ENCODE data around the gene ADO. TPM values are rescaled to one million over a fixed set of nuclear protein-coding genes. Genes with fewer than 3 reads are reported as not detected.
A peak's percentile ranks its signal among the peaks of the same experiment; 100 is the strongest.

Gene ADO
- 10 to 100 TPM; 23.2 to 23.3 TPM for total RNA-seq

DNA sequence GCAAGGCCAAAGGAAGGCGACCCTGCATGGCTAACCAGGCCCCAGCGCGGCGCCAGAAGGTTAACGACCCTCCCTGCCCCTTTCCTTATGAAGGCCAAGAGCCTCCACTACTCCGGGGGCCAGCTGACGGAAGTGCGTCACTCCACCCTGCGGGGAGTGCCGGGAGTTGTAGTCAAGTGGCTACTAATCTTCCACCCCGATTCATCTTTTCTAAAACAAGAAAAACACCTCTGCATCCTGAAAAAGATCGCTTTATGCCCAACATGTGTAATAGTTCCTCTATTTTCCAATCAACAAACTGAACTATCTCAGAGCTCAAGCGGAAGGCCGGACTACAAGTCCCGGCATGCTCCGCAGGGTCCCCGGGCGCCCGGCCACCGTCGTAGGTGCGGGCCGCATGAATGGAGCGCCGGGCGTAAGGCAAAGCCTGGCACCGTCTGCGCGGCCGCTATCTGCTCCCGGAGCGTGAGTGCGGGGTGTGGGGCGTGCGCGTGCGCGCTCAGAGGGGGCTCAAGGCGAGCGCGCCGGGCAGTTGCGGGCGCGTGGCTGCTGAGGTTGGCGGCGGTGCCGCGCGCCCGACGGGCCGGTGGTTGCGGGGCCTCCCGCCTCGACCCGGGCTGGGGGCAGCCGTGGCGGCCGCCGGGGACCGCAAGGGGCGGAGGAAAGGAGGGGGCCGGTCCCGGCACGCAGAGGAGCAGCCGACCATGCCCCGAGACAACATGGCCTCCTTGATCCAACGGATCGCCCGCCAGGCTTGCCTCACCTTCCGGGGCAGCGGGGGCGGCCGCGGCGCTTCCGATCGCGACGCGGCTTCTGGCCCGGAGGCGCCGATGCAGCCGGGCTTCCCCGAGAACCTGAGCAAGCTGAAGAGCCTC, at the start of gene ADO:
Gene ADO (plus strand): TSS at position 365 of the 875 bp plus-strand sequence. CDS start 340 bp downstream, at position 705.
- H3K9me3 Mint-ChIP-seq, result no peaks in the 10 kb centered on the region
- peaks cover 14% of the 10 kb centered on the region for H3K27me3 Mint-ChIP-seq
- POLR2A ChIA-PET, result interaction anchor here (0.7 to 6.8 kb wide), 9 partner anchors 8 to 463 kb away, joined by 3 to 73 read pairs (median 6); partner anchors contain the start of genes EGR2 and NRBF2
- ATAC-seq (ENCODE audit: low read depth) (peak; percentile 83), DNase-seq (peak; percentile 81)
- H3K27ac Mint-ChIP-seq, result peak within 1 kb of the TSS; percentile 100
- H3K4me3 Mint-ChIP-seq, result peak within 1 kb of the TSS; percentile 98
- H3K4me1 Mint-ChIP-seq, result peaks cover 32% of the 10 kb centered on the region
- peaks cover 20% of the 10 kb centered on the region for H3K36me3 Mint-ChIP-seq

DNA sequence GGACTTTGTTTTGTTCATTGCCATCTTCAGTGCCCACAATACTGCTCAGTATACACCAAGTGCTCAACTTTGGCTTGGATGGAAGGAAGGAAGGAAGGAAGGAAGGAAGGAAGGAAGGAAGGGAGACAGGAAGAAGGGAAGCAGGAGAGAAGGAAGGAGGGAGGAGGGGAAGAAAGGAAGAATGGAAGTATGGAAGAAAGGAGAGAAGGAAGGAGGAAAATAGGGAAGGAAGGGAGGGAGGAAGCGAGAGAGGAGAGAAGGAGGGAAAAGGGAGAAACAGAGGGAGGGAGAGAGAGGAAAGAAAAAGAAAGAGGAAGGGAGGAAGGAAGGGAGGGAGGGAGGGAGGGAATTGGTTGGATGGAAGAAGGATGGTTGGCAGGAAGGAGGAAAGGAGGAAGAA, 49.6 kb upstream of the ADO start:
- ATAC-seq (ENCODE audit: low read depth), result no peak
- no peak for DNase-seq
- POLR2A ChIA-PET, result no interaction called here

DNA sequence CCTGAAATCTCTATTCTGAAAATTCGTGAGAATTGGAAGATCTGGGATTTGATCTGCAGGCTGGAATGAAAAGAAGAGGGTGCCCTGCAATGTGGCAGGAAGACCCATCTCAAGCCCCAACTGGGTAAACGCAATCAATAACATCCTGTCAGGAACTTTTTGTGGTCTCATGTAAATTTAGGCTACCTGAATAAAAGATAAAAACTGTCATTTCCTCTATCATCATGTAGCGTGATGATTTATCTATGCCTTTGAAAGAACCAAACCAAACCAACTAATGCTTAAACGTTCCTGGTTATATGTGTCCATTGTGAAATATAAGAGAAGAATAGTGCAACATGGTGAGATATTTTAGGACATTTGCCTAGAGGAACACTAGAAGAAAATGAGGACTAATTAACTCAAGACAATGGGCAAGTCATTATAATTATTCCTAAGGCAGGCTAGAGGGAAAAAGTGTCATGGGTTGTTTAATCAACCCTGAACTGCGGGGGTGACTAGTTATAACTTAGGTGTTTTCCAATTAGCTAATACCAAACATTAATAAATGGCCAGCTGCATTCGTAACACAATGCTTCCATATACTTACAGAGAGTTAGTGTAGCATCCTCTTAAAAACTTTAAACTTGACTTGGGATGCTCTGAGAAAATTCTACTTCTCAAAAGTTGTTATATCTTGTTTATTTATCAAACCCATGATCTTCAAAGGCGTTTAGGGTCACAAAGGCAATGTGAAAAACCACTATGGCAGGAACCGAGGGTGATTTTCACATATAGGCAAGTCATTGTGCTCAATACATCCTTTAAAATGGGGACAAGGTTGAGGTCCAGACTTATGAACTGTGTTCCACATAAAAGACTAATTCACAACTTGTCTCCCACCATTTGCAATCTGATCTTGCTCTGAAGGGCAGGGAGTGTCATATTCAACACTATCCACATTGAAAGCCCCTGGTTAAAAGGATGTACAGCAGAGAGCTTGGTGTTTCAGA, 48.6 kb upstream of the ADO start:
- H3K36me3 Mint-ChIP-seq, result peaks cover 1% of the 10 kb centered on the region
- ATAC-seq (ENCODE audit: low read depth) (peak; percentile 42), DNase-seq (no peak)
- H3K4me3 Mint-ChIP-seq, result peak overlapping the region; percentile 44
- POLR2A ChIA-PET, result no interaction called here
- H3K27me3 Mint-ChIP-seq, result peaks cover 3% of the 10 kb centered on the region
- peaks cover 19% of the 10 kb centered on the region for H3K4me1 Mint-ChIP-seq
- peaks cover 5% of the 10 kb centered on the region for H3K9me3 Mint-ChIP-seq
- peak overlapping the region; percentile 22 for H3K27ac Mint-ChIP-seq

More for the DNA sequence above, 49.6 kb upstream of the ADO start:
- Mint-ChIP-seq H3K27me3 (peaks cover 3% of the 10 kb centered on the region), H3K36me3 (peaks cover 1% of the 10 kb centered on the region), H3K27ac (no peak overlapping the region), H3K9me3 (peaks cover 5% of the 10 kb centered on the region), H3K4me3 (no peak overlapping the region), H3K4me1 (peaks cover 19% of the 10 kb centered on the region)

DNA sequence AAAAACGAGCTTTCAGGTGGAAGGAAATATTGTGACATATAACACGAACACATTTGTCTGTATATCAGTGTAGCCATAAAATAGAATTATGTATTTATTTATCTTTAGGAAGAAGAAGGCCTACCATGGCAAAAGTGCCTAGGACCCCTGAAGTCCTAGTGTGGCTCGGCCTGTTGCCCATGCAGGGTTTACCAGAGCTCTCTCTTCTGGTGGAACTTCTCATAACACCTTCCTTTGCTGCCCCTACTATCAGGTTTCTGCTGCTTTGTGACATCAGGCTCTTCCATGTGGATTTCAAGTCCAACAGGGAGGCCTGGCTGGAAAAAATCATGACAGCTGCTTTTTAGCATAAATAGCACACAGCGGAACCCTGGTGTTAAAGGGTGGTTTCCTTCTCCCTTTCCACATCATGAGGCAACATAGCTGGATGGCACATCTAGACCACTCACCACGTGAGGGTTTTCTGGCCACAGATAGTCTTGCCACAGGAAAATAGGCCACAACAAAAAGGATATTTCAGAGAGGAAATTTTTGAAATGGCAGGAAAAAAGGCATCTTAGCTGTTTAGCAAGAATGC, 44.8 kb upstream of the ADO start:
- ATAC-seq (ENCODE audit: low read depth) (no peak), DNase-seq (no peak)
- Mint-ChIP-seq H3K27me3 (peaks cover 3% of the 10 kb centered on the region), H3K36me3 (no peaks in the 10 kb centered on the region), H3K4me1 (peaks cover 22% of the 10 kb centered on the region), H3K27ac (no peak overlapping the region), H3K4me3 (no peak overlapping the region), H3K9me3 (peaks cover 5% of the 10 kb centered on the region)
- POLR2A ChIA-PET, result no interaction called here

DNA sequence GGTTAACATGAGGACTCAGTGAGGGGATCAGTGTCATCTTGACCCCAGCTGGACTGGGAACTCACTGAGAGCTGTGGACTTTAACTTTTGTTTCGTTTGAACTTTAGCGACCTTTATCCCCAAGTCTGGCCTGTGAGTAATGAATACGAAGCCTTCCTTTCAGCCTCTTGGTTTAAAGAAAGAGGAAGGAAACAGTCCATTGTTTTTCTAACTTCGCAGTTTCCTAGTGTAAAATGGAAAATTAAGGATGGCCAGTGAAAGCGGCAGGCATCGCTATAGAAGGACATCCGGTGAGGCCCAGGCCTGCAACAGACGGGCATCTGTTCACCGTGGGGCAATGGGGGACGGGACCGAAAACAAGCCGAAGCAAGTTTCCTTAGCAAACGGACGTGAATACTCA, 44.1 kb upstream of the ADO start:
- H3K27ac Mint-ChIP-seq, result no peak overlapping the region
- H3K36me3 Mint-ChIP-seq, result no peaks in the 10 kb centered on the region

DNA sequence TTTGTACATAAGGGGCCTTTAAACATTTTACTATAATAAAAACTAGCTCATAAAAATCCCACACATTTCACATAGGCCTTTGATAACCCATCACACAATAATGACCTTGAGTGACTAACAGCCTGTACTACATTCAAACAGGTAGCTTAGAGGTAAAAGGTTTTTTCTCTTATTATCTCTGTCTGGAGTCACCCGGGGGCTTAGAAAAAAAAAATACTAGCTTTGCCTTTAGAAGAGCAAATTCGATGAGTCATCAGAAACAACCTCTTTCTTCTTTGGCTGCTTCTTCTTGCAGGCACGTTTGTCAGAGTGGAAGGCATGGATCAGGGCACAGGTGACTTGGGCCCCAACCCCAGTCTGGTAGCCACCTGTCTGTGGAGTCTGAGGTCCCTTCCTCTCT, 43.4 kb upstream of the ADO start:
- Mint-ChIP-seq H3K36me3 (no peaks in the 10 kb centered on the region), H3K9me3 (peaks cover 5% of the 10 kb centered on the region), H3K4me3 (no peak overlapping the region), H3K4me1 (peaks cover 18% of the 10 kb centered on the region), H3K27me3 (peaks cover 3% of the 10 kb centered on the region), H3K27ac (no peak overlapping the region)
- POLR2A ChIA-PET, result no interaction called here
- no peak for DNase-seq
- no peak for ATAC-seq (ENCODE audit: low read depth)

More for the DNA sequence above, 44.1 kb upstream of the ADO start:
- no peak overlapping the region for H3K4me3 Mint-ChIP-seq
- peaks cover 3% of the 10 kb centered on the region for H3K27me3 Mint-ChIP-seq
- H3K9me3 Mint-ChIP-seq, result peaks cover 5% of the 10 kb centered on the region
- POLR2A ChIA-PET, result no interaction called here
- peaks cover 19% of the 10 kb centered on the region for H3K4me1 Mint-ChIP-seq
- ATAC-seq (ENCODE audit: low read depth) (no peak), DNase-seq (no peak)

DNA sequence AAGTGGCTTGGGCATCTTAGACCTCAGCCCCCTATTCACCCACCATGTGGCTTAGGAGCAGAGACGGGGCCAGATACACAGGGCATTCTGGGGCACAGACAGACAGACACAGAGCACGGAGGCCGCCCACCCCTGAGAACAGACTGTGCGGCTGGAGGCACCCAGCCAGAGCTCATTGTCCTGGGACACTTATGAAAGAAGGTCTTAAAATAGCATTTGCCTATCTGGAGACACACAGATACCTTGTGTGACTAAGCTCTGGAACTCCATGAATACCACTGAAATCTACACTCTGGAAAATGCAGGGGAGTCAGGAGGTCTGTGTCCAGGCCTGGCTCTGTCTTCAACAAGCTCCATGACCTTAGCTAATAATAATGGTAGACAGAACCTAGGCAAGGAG, 41.4 kb upstream of the ADO start:
- Mint-ChIP-seq H3K27ac (no peak overlapping the region), H3K4me1 (peaks cover 15% of the 10 kb centered on the region), H3K27me3 (peaks cover 3% of the 10 kb centered on the region), H3K9me3 (peaks cover 3% of the 10 kb centered on the region), H3K36me3 (no peaks in the 10 kb centered on the region), H3K4me3 (no peak overlapping the region)
- DNase-seq (no peak), ATAC-seq (ENCODE audit: low read depth) (no peak)
- POLR2A ChIA-PET, result no interaction called here

DNA sequence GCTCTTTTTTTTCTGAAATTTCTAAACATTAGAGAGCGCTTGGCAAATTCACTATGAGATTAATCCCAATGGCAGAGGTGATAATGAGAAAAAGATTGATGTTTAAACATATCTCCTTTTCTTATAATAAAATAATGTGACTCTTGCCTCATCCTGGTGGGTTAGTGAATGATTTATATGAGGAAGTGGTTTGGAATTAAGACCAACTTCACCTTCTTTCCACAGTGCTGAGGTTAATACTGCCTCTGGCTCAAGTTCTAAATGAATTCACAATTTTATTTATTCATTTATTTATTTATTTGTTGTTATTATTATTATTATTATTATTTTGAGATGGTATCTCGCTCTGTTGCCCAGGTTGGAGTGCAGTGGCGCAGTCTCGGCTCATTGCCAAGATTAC, 40.5 kb upstream of the ADO start:
- peaks cover 15% of the 10 kb centered on the region for H3K4me1 Mint-ChIP-seq
- no peaks in the 10 kb centered on the region for H3K36me3 Mint-ChIP-seq
- POLR2A ChIA-PET, result no interaction called here
- DNase-seq, result no peak
- H3K27me3 Mint-ChIP-seq, result no peaks in the 10 kb centered on the region
- ATAC-seq (ENCODE audit: low read depth), result no peak
- H3K9me3 Mint-ChIP-seq, result no peaks in the 10 kb centered on the region
- no peak overlapping the region for H3K27ac Mint-ChIP-seq
- H3K4me3 Mint-ChIP-seq, result no peak overlapping the region

DNA sequence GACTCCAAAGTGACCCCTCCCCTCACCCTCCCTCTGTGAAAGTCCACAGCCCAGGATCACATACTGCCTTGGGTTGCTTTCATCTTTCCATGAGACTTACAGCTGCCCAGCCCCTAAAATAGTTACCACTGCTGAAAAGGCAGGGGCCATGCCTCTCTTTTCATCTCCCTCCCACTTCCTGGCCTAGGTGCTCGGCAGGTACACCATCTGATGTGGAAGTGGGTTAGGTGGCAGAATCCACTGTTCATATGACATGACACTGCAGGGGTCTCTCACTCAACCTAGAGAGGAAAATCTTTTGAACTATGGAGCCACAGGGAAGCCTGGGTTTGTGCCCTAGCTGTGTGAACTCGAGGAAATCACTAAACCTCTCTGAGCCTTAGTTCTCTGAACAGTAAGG, 38.8 kb upstream of the ADO start:
- Mint-ChIP-seq H3K4me1 (peaks cover 21% of the 10 kb centered on the region), H3K9me3 (no peaks in the 10 kb centered on the region), H3K4me3 (no peak overlapping the region), H3K27me3 (no peaks in the 10 kb centered on the region), H3K36me3 (no peaks in the 10 kb centered on the region), H3K27ac (no peak overlapping the region)
- DNase-seq, result no peak
- ATAC-seq (ENCODE audit: low read depth), result peak; percentile 70
- POLR2A ChIA-PET, result no interaction called here

DNA sequence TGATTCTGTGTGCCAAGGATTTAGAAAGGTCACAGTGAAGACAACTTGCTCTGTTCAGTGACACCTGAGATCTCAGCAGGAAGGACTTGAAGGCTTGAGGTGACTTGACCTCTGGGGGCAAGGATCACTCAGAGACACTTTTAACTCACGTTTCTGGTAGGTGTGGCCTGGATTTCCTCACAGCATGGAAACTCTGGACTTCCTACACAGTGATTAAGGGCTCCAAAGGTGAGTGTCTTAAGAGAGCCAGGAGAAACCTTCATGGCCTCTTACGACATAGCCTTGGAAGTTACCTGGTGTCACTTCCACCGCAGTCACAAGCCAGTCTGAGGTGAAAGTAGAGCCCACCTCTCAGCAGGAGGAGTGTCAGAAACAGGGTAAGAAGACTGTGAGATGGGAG, 38.1 kb upstream of the ADO start:
- DNase-seq, result no peak
- POLR2A ChIA-PET, result no interaction called here
- no peaks in the 10 kb centered on the region for H3K9me3 Mint-ChIP-seq
- no peaks in the 10 kb centered on the region for H3K36me3 Mint-ChIP-seq
- no peak overlapping the region for H3K27ac Mint-ChIP-seq
- H3K4me3 Mint-ChIP-seq, result no peak overlapping the region
- H3K27me3 Mint-ChIP-seq, result no peaks in the 10 kb centered on the region
- peaks cover 18% of the 10 kb centered on the region for H3K4me1 Mint-ChIP-seq
- ATAC-seq (ENCODE audit: low read depth), result no peak

DNA sequence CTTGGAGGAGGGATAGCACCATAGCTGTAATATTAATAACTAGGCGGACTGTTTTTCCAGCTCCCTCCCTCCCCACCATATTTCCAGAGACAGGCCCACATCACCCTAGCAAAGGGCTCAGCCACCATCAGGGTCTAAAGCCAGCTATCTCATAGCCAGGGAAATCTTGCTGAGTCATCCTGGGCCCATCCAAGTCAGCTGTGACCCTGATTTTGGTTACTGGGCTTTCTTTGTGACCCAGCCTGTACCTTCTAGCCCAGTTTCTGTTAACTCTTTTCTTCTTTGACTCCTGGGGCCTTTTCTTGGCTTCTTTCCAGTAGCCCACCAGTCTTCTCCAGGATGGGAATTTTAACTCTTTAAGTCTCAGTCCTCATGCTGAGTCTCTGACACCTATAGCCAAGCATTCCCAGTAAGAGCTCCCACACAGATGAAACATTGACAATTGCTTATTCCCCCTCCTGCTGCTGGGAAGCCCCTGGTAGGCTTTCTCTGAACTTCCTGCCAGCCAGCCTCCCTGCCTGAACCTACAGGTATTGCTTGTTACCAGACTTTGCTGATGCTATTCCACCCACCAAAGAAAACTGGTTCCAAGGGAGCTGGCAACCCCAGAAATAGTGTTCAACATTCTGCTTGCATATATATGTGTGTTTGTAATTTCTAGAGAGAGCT, 34.8 kb upstream of the ADO start:
- no peak overlapping the region for H3K4me3 Mint-ChIP-seq
- no peak overlapping the region for H3K27ac Mint-ChIP-seq
- ATAC-seq (ENCODE audit: low read depth) (no peak), DNase-seq (no peak)
- H3K9me3 Mint-ChIP-seq, result no peaks in the 10 kb centered on the region
- POLR2A ChIA-PET, result no interaction called here
- peaks cover 18% of the 10 kb centered on the region for H3K4me1 Mint-ChIP-seq
- peaks cover 2% of the 10 kb centered on the region for H3K27me3 Mint-ChIP-seq
- H3K36me3 Mint-ChIP-seq, result no peaks in the 10 kb centered on the region

DNA sequence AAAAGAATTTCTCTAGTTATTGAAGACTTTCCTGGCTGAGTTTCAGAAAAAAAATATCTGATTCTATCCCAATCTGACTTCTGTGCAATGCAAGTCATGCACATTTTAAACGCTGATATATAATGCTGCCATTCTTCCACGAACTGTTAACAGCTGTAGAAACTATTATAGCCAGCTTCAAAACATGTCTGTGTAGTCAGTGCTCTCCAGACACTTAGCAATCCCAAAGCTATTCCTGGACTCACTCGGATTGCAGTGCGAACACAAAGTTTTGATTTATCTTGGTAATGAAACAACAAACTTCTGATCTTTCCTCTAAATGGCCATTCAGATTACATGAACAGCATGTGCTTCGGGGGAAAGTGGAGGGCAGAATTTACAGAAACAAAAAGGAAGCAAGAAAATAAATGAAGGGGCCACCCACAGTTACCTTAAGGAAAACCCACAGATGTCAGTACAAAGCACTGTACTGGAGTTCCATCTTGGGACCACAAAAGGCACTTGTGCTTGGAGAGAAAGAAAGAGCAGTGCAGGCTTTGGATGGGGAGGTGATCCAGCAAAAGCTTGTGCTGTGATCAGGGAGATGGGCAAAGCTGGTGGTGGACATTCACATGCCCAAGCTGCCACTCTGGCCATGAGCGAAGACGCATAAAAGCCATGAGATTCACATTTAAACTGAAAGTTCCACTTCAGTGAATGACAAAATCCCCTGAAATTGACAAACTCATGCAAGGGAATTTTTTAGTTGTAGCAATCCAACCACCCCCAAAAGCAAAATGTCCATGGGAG, 32.1 kb upstream of the ADO start:
- Mint-ChIP-seq H3K27me3 (peaks cover 9% of the 10 kb centered on the region), H3K9me3 (no peaks in the 10 kb centered on the region), H3K4me3 (no peak overlapping the region), H3K4me1 (peaks cover 11% of the 10 kb centered on the region), H3K36me3 (no peaks in the 10 kb centered on the region), H3K27ac (no peak overlapping the region)
- ATAC-seq (ENCODE audit: low read depth), result no peak
- DNase-seq, result no peak
- POLR2A ChIA-PET, result no interaction called here

Measured in activated naive CD8-positive, alpha-beta T cell treated with anti-CD3 and anti-CD28 coated beads, Interleukin-2, amount 10 ng/mL, durations not matched to agents 7 days and 5 days (primary cell).